Endothelial cell of umbilical vein (primary cell): ENCODE data around the gene LMF2.

ENCODE experiments used
- POLR2A ChIP-seq: IDR thresholded peaks from 2 replicates; pipeline ENCODE4 v1.6.1; 2012; ENCODE audit warnings: low read depth, mild to moderate bottlenecking, control low read depth, low read length
- TF ChIP-seq, protein P1 (sequence below), 2 donors: IDR thresholded peaks; 1 replicate in 1 of 2; 2 replicates in 1 of 2; pipeline ENCODE4 v1.5.1; 2011; ENCODE audit warnings: low read length in 2 of 2, mild to moderate bottlenecking in 2 of 2, moderate library complexity in 2 of 2, control low read depth in 1 of 2, inconsistent platforms in 1 of 2, low read depth in 1 of 2; ENCODE audit not compliant: insufficient read depth in 1 of 2; ENCODE audit errors: extremely low read depth in 1 of 2

DNA sequence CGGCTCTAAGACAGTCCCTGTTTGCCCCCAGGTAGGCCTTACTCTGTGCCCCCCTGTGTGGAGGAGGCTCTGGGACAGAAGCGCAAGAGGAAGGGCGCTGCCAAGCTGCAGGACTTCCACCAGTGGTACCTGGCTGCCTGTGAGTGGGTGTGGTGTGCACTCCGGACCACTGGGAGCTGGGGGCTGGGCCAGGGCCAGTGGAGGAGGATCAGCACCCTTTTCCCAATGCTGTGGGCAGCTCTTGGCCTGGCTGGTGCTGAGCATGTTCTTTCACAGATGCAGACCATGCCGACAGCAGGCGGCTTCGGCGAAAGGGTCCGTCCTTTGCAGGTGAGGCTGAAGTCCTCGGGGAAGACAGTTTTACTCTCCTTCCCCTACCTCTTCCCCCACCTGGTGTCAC, 14.2 kb upstream of the LMF2 start:
- TF ChIP-seq POLR2A: no peak
- TF ChIP-seq, protein P1, sequence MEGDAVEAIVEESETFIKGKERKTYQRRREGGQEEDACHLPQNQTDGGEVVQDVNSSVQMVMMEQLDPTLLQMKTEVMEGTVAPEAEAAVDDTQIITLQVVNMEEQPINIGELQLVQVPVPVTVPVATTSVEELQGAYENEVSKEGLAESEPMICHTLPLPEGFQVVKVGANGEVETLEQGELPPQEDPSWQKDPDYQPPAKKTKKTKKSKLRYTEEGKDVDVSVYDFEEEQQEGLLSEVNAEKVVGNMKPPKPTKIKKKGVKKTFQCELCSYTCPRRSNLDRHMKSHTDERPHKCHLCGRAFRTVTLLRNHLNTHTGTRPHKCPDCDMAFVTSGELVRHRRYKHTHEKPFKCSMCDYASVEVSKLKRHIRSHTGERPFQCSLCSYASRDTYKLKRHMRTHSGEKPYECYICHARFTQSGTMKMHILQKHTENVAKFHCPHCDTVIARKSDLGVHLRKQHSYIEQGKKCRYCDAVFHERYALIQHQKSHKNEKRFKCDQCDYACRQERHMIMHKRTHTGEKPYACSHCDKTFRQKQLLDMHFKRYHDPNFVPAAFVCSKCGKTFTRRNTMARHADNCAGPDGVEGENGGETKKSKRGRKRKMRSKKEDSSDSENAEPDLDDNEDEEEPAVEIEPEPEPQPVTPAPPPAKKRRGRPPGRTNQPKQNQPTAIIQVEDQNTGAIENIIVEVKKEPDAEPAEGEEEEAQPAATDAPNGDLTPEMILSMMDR (IDR thresholded peaks at IDR 0.05; ENCODE audit: extremely low read depth in 1 of 2, insufficient read depth in 1 of 2, low read depth in 1 of 2, low read length in 2 of 2): no peak
